Upper lobe of left lung (tissue), 4 donors: ENCODE measurements around the gene PBX2.

Experiments
- EP300 ChIP-seq, 4 donors: sonication (generic); formaldehyde crosslinking; IDR thresholded peaks; one replicate each; pipeline ENCODE4 v1.5.1; 2017; ENCODE audit warnings: antibody characterized with exemption in 4 of 4, control low read depth in 2 of 4
- POLR2AphosphoS5 ChIP-seq, 2 donors: sonication (generic); formaldehyde crosslinking; IDR thresholded peaks; one replicate each; pipeline ENCODE4 v1.5.1; 2017; ENCODE audit warnings: antibody characterized with exemption in 2 of 2
- TF ChIP-seq, protein P1 (sequence below), 6 experiments: fragments of 450-650 bp in 4 of 6; fragments of 200-600 bp in 2 of 6; sonication (generic) in 2 of 6; IDR thresholded peaks; one replicate each; pipeline ENCODE4 v1.5.1; 2016 to 2019; ENCODE audit warnings: antibody characterized with exemption in 6 of 6

DNA sequence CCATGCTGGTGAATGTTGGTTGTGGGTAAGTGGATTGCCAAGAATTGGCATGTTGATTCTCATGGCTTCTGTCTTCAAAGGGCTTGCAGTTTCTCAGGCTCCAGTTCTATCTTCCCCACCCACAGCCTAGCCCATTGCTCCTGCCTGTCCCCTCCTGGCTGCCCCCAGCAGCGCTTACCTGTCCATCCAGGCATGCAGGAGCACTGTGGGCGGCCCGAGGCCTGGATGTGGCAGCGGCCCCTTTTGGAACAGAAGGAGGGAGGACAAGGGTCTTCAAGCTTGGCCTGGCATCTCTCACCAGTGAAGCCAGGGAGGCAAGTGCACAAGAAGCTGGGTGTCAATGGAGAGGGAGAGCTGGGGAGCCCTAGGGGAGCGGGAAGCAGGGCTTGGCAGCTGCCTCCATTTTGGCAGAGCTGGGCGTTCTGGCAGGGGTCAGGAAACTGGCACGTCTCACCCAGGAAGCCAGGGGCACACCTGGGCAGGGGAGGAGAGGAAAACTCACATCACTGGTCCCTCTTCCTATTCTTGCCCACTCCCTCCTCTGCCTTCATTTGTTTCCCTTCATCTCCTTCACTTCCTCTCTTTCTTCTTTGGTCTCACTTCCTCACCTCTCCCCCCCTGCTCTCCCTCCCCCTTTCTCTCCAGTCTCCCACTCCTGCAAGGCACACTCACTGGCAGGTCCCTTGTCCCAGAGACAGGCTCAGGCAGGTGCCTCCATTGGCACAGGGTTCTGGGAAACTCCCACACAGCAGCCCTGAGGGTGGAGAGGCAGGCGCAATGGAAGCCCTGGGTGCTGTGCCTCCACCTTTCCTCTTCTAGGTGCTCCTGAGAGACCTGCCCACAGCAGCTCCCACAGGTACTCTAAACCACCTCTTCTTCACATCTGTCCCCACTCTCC lies 32.6 kb upstream of the PBX2 start:
- TF ChIP-seq, protein P1, sequence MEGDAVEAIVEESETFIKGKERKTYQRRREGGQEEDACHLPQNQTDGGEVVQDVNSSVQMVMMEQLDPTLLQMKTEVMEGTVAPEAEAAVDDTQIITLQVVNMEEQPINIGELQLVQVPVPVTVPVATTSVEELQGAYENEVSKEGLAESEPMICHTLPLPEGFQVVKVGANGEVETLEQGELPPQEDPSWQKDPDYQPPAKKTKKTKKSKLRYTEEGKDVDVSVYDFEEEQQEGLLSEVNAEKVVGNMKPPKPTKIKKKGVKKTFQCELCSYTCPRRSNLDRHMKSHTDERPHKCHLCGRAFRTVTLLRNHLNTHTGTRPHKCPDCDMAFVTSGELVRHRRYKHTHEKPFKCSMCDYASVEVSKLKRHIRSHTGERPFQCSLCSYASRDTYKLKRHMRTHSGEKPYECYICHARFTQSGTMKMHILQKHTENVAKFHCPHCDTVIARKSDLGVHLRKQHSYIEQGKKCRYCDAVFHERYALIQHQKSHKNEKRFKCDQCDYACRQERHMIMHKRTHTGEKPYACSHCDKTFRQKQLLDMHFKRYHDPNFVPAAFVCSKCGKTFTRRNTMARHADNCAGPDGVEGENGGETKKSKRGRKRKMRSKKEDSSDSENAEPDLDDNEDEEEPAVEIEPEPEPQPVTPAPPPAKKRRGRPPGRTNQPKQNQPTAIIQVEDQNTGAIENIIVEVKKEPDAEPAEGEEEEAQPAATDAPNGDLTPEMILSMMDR (IDR thresholded peaks at IDR 0.05): no peak
- no peak for TF ChIP-seq EP300 (IDR thresholded peaks at IDR 0.05)
- no peak for TF ChIP-seq POLR2AphosphoS5 (IDR thresholded peaks at IDR 0.05)
